WI38 (cell line): ENCODE measurements around the gene ITGB7.
A peak's percentile ranks its signal among the peaks of the same experiment; 100 is the strongest.

ENCODE experiments used
- H3K4me3 ChIP-seq: 2 replicates; pipeline ENCODE4 v1.5.1; 2011; ENCODE audit warnings: low read depth, mild to moderate bottlenecking, control low read depth, low read length
- TF ChIP-seq, protein P1 (sequence below): IDR thresholded peaks from 2 replicates; pipeline ENCODE4 v1.5.1; 2012; ENCODE audit warnings: low read depth, mild to moderate bottlenecking, control low read depth, low read length

ITGB7 gene

DNA sequence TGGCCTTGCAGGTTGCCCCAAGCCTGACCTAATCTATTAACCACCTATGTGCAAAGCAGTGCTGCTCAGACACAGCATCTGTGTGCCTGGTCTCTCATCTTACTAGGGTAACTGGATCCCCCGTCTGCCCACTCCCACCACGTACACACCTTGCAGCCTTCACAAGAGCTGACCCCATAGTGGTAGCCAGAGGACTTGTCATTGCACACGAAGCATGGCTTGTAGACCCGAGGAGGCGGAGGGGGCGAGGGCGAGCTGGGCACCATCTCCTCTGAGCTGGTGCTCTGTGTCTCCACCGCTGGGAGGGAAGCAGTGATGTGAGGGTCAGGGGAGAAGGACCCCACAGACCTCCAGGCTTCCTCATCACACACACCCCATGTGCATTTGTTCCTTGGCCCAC, 8.4 kb upstream of the ITGB7 start:
- TF ChIP-seq, protein P1, sequence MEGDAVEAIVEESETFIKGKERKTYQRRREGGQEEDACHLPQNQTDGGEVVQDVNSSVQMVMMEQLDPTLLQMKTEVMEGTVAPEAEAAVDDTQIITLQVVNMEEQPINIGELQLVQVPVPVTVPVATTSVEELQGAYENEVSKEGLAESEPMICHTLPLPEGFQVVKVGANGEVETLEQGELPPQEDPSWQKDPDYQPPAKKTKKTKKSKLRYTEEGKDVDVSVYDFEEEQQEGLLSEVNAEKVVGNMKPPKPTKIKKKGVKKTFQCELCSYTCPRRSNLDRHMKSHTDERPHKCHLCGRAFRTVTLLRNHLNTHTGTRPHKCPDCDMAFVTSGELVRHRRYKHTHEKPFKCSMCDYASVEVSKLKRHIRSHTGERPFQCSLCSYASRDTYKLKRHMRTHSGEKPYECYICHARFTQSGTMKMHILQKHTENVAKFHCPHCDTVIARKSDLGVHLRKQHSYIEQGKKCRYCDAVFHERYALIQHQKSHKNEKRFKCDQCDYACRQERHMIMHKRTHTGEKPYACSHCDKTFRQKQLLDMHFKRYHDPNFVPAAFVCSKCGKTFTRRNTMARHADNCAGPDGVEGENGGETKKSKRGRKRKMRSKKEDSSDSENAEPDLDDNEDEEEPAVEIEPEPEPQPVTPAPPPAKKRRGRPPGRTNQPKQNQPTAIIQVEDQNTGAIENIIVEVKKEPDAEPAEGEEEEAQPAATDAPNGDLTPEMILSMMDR = no peak
- no peak overlapping the region for H3K4me3 ChIP-seq

- TF ChIP-seq, protein P1 = no peak
- no peak overlapping the region for H3K4me3 ChIP-seq
Observed at GRCh38 chr12:53214687-53215455, 7.8 kb upstream of the ITGB7 start.

DNA sequence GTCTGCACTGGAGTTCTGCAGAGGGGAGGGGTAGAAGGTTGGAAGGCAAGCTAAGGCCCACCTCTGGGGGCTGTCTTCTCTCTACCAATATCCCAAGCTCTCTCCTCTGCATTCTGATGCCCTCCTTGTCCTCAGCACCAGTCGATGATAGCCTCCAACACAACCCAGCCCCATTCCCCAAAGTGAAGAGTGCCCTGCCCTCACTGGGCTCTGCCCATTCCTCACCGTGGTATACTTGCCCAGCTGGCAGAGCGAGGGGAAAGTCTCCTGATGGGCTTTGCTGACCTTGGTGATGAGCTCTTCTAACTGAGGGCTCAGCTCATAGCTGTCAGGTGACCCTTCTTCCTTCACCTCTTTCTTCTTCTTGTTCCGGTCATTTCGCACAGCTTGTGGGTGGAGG, 7.2 kb upstream of the ITGB7 start:
- TF ChIP-seq, protein P1 = no peak
- H3K4me3 ChIP-seq = no peak overlapping the region

- TF ChIP-seq, protein P1 = peak; percentile 87
- no peak overlapping the region for H3K4me3 ChIP-seq
Observed at GRCh38 chr12:53213348-53213747, 6.3 kb upstream of the ITGB7 start.

- H3K4me3 ChIP-seq = no peak overlapping the region
- TF ChIP-seq, protein P1 = no peak
Observed at GRCh38 chr12:53212931-53213330, 5.9 kb upstream of the ITGB7 start.

- H3K4me3 ChIP-seq = no peak overlapping the region
- TF ChIP-seq, protein P1 = peak; percentile 39
Observed at GRCh38 chr12:53211476-53212381, 4.7 kb upstream of the ITGB7 start.

DNA sequence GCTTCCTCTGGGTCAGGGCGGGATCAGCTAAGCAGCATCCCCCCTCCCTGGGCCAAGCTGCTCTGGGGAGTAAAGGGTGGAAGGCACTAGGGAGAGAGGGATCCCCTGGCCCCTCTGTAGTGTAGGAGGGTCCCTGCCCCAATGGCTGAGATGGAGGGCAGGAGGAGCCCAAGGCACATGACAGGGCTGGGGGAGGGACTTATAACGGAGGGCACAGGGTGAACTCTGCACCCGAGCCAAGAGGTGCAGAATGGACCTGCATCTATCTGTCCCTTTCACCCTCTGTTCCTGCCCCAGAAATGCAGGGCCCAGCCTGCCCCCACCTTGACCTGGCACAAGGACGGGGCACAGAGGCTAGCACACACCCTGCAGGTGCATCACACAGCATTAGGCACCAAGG, 3.8 kb upstream of the ITGB7 start:
- TF ChIP-seq, protein P1 = no peak
- H3K4me3 ChIP-seq = no peak overlapping the region
